Colon (tissue), 2 donors: ENCODE results near the gene CDX2.
"Not testable (repeated sequence)": the region's sequence is repeated elsewhere in the genome, so short reads cannot be mapped to it uniquely, and the experiment has no call there.

Experiments
- FAIRE-seq: peaks from 2 replicates; lab custom pipeline; 2012; peaks lifted over from hg19 to GRCh38; lab: Jason Lieb, UNC
- donor health status: control.
- donor health status: control.

CDX2 gene

DNA sequence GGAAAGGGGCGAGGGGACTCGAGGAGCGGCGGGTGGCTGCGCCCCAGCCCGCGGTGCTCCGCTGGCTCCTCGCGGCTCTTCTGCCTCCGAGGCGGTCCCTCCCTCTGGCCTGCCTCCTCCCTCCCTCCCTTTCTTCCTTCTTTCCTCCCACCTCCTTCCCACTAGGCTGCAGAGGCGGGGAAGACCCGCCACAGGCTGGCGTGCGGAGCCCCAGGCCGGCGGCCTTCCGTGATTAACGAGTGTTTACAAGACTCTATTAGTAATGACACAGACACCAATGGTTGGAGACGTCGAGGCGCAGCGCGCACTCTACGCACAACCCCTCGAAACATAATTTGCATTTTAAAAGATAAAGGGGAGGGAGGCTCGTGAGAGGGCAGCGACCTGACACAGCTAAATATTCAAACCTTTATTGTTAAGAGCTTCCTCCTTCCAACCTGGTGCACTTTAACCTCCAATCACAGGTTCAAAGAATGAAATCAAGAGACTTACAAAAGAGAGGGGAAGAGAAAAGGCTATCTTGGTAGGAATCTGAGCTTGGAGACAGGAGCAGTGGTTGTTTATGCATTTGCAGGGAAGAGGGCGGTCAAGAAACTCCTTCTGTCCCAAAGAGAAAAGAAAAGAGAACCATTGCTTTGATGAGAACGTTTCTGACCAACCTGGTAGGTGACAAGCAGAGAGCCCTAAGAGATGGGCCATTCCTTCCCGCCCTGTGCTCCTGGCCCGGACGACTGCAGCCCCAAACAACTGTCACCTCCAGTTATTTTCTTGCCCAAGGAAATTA, at the start of gene CDX2:
TSS of gene CDX2 (minus strand) at position 234 of the 784 bp plus-strand sequence. CDS start 309 bp downstream, outside the sequence.
- FAIRE-seq: peak; percentile 14

DNA sequence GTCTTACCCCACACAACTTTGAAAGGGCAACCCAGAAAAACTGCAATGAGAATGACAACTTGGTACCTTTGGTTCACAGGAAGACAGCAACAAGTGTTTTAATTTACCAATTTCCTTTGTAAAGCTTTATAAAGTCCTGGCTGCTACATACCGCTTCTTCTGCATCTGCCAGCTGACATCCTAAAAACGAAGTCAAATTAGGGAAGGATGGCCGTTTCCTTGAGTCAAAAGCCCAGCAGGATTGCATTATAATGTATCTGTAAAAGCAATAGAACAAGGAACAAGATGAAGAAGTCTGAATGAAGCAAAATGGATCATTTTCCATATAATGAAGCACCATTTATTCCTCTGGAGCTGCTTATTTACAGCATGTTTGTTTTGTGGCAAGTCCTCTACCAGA, 45.2 kb upstream of the CDX2 start:
- FAIRE-seq: no peak

DNA sequence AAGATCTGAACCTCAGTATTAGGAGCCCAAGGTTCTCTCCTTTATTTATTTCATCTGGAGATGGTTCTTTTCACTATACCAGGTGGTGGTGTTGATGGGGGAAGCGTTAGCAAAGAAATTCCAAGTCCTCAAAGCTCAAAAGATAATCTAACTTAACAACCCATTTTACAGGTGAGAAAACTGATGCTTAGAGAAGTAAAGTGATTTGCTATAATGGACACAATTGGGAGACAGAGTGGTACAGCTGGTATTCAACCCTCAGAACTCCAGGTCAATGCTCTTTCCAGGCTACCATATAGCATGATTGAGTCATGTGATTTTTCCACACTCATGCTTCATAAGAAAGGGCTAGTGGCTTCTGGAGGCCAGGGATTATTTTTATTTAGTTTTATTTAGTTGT, 44.4 kb upstream of the CDX2 start:
- FAIRE-seq: no peak

DNA sequence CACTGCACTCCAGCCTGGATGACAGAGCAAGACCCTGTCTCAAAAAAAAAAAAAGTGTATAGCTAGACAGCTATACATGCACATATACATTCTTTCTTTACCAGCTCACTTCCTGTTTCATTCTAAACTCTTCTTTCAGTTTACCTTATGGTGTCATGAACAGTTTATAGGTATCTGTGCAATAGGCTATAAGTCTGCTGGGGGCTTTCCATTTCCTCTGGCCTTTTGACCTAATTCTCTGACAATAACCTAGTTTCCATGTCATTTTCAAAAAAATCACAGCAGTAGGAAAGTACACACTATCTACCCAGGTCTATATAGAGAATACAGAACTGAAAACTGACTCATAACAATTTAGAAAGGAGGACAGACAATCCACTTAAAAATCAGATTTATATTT, 43.8 kb upstream of the CDX2 start:
- FAIRE-seq: no peak

GRCh38 chr13:28012383-28012782, 43.3 kb upstream of the CDX2 start:
- no peak for FAIRE-seq

GRCh38 chr13:28010046-28010445, 40.9 kb upstream of the CDX2 start:
- no peak for FAIRE-seq

GRCh38 chr13:28005016-28005415, 35.9 kb upstream of the CDX2 start:
- FAIRE-seq: not testable (repeated sequence)

GRCh38 chr13:28002886-28003698, 34.0 kb upstream of the CDX2 start:
- no peak for FAIRE-seq

DNA sequence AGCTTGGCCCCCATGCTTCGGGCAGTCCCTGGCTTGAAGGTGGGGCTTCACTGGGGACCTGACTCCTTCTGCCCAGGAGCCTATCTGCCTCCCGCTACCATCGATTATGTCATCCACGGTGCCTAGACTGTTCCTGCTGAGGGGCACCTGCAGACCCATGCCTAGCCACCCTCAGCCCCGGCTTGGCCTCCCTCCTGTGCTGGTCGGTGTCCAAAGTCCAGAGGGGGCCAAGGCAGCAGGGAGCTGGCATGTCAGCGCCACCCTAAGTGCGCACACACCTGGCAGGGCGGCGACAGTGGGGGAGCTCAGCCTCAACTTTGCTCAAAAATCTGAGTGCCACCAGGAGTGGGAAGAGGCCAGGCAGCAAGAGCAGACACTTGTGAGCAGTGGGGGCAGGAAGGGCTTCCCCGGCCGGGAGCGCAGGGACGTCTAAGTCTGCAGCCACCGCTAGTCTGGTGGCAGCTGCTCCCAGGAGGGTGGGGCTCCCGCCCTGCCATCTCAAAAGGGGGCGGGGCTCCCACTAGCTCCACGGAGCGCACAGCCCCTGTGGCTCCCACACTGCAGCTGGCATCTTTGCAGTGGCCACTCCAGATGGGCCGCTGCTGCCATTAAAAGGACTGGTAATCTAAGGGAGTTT, 32.8 kb upstream of the CDX2 start:
- no peak for FAIRE-seq

DNA sequence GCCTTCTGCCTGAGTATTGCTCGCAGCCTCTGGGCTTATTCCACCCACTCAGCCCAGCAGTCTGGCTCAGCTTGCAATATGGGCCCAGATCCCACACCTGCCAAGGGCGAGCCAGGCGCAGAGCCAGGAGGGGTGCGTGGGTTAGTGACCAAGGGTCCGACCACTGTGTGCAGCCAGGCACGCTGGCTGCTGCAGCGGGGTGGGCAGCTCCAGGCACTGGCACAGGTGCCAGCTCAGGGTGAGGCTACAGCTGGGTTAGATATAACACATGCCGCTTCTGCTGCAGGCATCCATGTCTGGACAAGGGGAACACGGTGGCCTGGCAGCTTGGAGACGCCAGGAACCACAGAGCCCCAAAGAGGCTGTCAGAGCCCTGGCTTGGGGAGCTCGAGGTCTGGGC, 31.9 kb upstream of the CDX2 start:
- no peak for FAIRE-seq

- no peak for FAIRE-seq
Measured at GRCh38 chr13:28000567-28000966, 31.5 kb upstream of the CDX2 start.

- no peak for FAIRE-seq
Measured at GRCh38 chr13:27997904-27998522, 28.9 kb upstream of the CDX2 start.

DNA sequence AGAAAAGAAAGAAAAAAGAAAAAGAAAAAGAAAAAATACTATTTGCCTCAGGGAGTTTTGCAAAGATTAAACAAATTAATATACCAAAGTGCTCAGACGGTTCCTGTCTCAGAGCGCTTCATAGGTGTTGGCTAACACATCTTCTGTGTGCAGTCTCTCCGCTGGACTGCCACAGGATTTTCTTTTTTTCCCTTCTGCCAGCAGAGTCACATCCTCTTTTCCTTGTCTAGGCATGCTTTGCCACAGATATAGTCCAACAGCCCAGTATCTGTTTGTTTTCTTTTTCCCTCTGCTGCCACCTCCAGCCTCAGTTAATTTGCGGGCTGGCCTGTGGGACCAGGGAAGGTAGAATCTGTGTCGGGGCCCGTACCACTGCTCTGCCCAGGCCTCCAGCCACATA, 22.8 kb upstream of the CDX2 start:
- no peak for FAIRE-seq

DNA sequence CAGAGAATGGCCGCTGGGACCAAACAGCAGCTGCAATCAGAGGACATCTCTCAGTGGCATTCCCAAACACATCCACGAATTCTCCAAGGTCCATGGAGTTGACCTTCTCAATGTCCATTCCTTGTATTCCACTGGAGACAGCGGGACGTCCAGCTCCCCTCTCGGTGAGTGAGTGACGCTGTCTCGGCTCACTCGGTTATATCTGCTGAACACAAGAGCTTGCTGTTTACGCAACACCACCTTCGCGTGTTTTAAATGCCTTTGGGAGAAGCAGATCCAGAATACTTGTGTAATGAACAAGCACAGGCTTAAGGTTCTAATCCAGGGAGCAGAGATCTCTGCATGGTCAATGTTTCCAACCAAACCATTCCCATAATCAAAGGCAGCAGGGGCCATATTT, 19.4 kb upstream of the CDX2 start, which contains the start of gene URAD:
TSS of gene URAD (minus strand) at position 174 of the 400 bp plus-strand sequence. CDS start at position 118, 56 bp downstream.
- no peak for FAIRE-seq

DNA sequence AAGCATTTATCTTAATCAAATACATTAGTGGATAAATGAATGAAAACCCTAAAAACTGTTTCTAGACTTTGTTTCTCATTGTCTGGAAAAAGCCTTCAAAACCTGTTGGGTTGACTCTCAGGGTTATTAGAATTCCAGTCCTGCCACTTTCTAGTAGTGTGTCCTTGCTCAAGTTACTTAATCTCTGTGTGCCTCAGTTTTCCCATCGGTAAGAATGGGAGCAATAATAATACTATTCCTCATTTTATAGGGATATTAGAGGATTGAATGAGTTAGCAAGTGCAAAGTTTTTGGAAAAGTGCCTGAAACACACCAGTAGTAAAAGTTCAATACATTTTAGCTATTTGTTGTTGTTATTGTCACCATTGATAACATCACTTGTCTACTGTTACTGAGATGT, 16.5 kb upstream of the CDX2 start:
- no peak for FAIRE-seq

DNA sequence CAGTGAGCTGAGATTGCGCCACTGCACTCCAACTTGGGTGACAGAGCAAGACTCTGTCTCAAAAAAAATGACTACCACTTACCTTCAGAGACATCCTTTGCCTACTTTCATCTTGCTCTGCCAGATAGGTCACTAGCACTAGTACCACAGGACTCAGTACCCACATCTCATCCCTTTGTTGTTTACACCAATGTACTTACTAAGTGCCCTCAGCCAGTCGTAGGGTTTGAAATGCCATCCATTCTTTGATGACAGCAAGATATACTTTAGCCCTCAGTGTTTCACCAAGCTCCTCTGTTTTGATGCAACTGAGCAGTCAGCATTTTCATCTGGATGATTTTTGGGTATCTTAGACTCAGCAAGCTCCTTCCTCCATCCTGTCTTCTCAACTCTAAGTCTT, 13.2 kb upstream of the CDX2 start:
- FAIRE-seq: no peak

DNA sequence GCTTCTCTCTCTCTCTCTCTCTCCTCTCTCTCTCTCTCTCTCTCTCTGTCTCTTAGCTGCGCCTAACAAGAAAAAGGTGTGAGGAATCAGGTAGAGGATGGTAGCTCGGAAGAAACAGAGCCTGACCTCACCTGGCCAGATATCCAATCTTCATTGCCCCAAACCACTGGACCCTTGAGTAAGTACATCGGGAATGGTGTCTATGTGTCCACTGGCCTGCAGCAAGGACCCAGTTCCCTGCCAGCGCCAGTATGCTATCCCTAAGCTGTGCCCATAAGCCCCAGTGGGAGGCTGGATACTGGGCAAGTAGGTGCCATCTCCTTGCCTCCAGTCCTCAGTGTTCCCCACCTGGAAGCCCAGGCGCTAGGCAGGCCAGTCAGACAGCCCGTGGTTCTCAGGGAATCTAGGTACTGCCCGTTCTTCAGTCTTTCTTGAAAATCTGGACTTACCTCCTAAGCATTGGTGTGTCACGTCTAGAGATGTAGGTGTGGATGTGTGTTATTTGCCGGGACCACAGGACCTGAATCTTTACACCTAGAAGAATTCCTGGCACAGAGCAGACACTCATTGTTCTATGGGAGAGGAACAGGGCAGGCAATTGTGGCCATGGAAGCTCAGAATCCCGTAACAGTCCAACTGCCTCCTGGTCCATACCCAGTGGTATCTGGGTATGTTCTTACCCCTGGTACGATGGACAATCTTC, 12.0 kb upstream of the CDX2 start:
- no peak for FAIRE-seq

- FAIRE-seq: no peak
Measured at GRCh38 chr13:27980280-27980998, 11.3 kb upstream of the CDX2 start.

- no peak for FAIRE-seq
Measured at GRCh38 chr13:27979765-27980279, 10.7 kb upstream of the CDX2 start.

DNA sequence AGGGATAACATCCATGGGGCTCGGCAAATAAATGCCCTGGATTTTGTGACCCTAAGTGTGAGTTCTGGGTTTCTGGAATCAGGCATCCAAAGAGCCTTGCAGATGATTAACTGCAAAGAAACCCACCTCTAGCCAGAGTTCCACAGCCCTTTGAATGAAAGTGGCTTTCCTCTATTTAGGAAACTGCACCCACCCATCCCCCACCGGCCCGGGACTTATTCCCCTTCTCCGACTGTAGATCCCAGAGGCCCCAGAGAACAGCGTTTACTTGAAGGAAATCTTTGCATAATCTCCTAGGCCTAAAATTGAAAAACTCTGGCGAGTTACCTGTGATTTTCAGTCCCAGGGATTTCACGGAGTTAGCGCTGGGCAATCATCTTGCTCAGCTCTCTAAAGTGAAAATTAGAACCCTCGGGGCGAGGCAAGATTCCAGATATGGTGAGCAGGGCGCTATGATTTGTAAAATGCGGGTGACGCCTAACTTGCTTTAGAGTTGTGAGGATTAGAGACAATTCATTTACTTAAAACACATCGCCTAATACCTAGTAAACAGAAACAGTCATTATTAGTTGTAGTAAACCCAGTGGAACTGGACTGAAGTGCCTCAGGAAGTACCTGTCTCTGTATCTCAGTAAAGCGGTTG, 10.0 kb upstream of the CDX2 start:
- FAIRE-seq: no peak
